GM12891 (cell line): Measurements from ENCODE around the gene NFKBIE.

Source experiments
- POLR2A ChIP-seq: IDR thresholded peaks from 2 replicates; pipeline ENCODE4 v1.6.1; 2011; ENCODE audit warnings: low read depth, low read length, control low read depth
- POLR2AphosphoS5 ChIP-seq: IDR thresholded peaks from 2 replicates; pipeline ENCODE4 v1.6.1; 2011; ENCODE audit warnings: low read depth, low read length, control low read depth
- SPI1 ChIP-seq: IDR thresholded peaks from 2 replicates; pipeline ENCODE4 v1.6.1; 2011; ENCODE audit warnings: low read depth, low read length, control low read depth
- TAF1 ChIP-seq: IDR thresholded peaks from 2 replicates; pipeline ENCODE4 v1.6.1; 2011; ENCODE audit warnings: low read depth, low read length, control low read depth

GRCh38 chr6:44219815-44220784 lies 45.3 kb downstream of the NFKBIE start:
- no peak for TF ChIP-seq POLR2A
- no peak for TF ChIP-seq POLR2AphosphoS5
- no peak for TF ChIP-seq TAF1
- TF ChIP-seq SPI1: no peak
